Brain microvascular endothelial cell (primary cell): Measurements from ENCODE around the gene RNF169.

Source experiments
- DNase-seq: peaks from one replicate; pipeline ENCODE4 v3.0.0-alpha.2; 2020
- H3K27ac ChIP-seq: fragments of 250-450 bp; sonication (Bioruptor Pico); 2 replicates; pipeline ENCODE4 v1.5.1; 2020; ENCODE audit warnings: mild to moderate bottlenecking, moderate library complexity
- H3K27me3 ChIP-seq: fragments of 250-450 bp; sonication (Bioruptor Pico); replicated peaks from 2 replicates; pipeline ENCODE4 v1.5.1; 2020; ENCODE audit warnings: mild to moderate bottlenecking
- H3K36me3 ChIP-seq: fragments of 250-450 bp; sonication (Bioruptor Pico); replicated peaks from 2 replicates; pipeline ENCODE4 v1.5.1; 2020; ENCODE audit warnings: mild to moderate bottlenecking
- H3K4me3 ChIP-seq: 2 replicates; pipeline ENCODE4 v1.5.1; 2011; ENCODE audit warnings: low read depth, mild to moderate bottlenecking, control low read depth, low read length, moderate library complexity
- CTCF ChIP-seq: IDR thresholded peaks from 2 replicates; pipeline ENCODE4 v1.5.1; 2011; ENCODE audit warnings: low read depth, mild to moderate bottlenecking, moderate library complexity, low read length, control low read depth, inconsistent platforms; ENCODE audit errors: missing control alignments
- in situ Hi-C: cut with HindIII; loops from 2 replicates; pipeline ENCODE4 v1.10.0; 2017; ENCODE audit warnings: low sequenced_read_pairs, low pct_ligation_motif_present

Gene RNF169

GRCh38 chr11:74721479-74721835 is 27.2 kb upstream of the RNF169 start:
- in situ Hi-C loops: no loop called here
- no peak overlapping the region for H3K4me3 ChIP-seq
- H3K36me3 ChIP-seq: no peaks in the 10 kb centered on the region
- no peak for TF ChIP-seq CTCF
- peaks cover 2% of the 10 kb centered on the region for H3K27me3 ChIP-seq
- no peak for DNase-seq
- no peak overlapping the region for H3K27ac ChIP-seq

GRCh38 chr11:74723511-74723910 is 25.1 kb upstream of the RNF169 start:
- Histone ChIP-seq H3K27ac (no peak overlapping the region), H3K36me3 (no peaks in the 10 kb centered on the region), H3K4me3 (no peak overlapping the region), H3K27me3 (peaks cover 2% of the 10 kb centered on the region)
- no peak for DNase-seq
- no peak for TF ChIP-seq CTCF
- in situ Hi-C loops: no loop called here

- Histone ChIP-seq H3K27me3 (peaks cover 21% of the 10 kb centered on the region), H3K36me3 (no peaks in the 10 kb centered on the region), H3K27ac (no peak overlapping the region), H3K4me3 (no peak overlapping the region)
- no peak for TF ChIP-seq CTCF
- no peak for DNase-seq
- in situ Hi-C loops: loop anchor here (25.0 kb wide), 1 partner anchor 113 kb away; no protein-coding TSS in a partner anchor
These were observed 22.9 kb upstream of the RNF169 start for GRCh38 chr11:74725701-74726100.

- in situ Hi-C loops: loop anchor here (25.0 kb wide), 1 partner anchor 114 kb away; no protein-coding TSS in a partner anchor
- TF ChIP-seq CTCF: peak; percentile 98
- DNase-seq: peak; percentile 59
- Histone ChIP-seq H3K27ac (no peak overlapping the region), H3K4me3 (no peak overlapping the region), H3K36me3 (no peaks in the 10 kb centered on the region), H3K27me3 (peaks cover 28% of the 10 kb centered on the region)
These were observed 22.0 kb upstream of the RNF169 start for GRCh38 chr11:74726547-74727182.

GRCh38 chr11:74729397-74729796 is 19.3 kb upstream of the RNF169 start:
- in situ Hi-C loops: loop anchor here (25.0 kb wide), 1 partner anchor 117 kb away; no protein-coding TSS in a partner anchor
- no peak for DNase-seq
- TF ChIP-seq CTCF: no peak
- H3K36me3 ChIP-seq: no peaks in the 10 kb centered on the region
- H3K27ac ChIP-seq: no peak overlapping the region
- H3K4me3 ChIP-seq: no peak overlapping the region
- peaks cover 41% of the 10 kb centered on the region for H3K27me3 ChIP-seq

- H3K27ac ChIP-seq: no peak overlapping the region
- H3K27me3 ChIP-seq: peaks cover 41% of the 10 kb centered on the region
- DNase-seq: no peak
- no peak overlapping the region for H3K4me3 ChIP-seq
- in situ Hi-C loops: loop anchor here (25.0 kb wide), 1 partner anchor 118 kb away; no protein-coding TSS in a partner anchor
- H3K36me3 ChIP-seq: no peaks in the 10 kb centered on the region
- no peak for TF ChIP-seq CTCF
These were observed 17.9 kb upstream of the RNF169 start for GRCh38 chr11:74730571-74731260.
